ENCODE measurements around the gene UGT1A1.

UGT1A1 gene

GRCh38 chr2:233791151-233791882, 31.2 kb downstream of the UGT1A1 start:
- no peak for TF ChIP-seq CTCF (IDR thresholded peaks at IDR 0.05; ENCODE audit: low read depth, low read length)
- no peak for DNase-seq (ENCODE audit: low read depth in 2 of 2)

GRCh38 chr2:233791883-233792329, 31.8 kb downstream of the UGT1A1 start:
- DNase-seq (ENCODE audit: low read depth in 2 of 2): no peak
- no peak overlapping the region for H3K4me3 ChIP-seq (replicated peaks in 1 of 2; ENCODE audit: low read depth in 2 of 2, low read length in 2 of 2)
- TF ChIP-seq CTCF (IDR thresholded peaks at IDR 0.05; ENCODE audit: low read depth, low read length): no peak

More at GRCh38 chr2:233791151-233791882, 31.2 kb downstream of the UGT1A1 start:
- H3K4me3 ChIP-seq (replicated peaks in 1 of 2; ENCODE audit: low read depth in 2 of 2, low read length in 2 of 2): no peak overlapping the region

GRCh38 chr2:233792720-233793119, 32.6 kb downstream of the UGT1A1 start:
- no peak for DNase-seq (ENCODE audit: low read depth in 2 of 2)
- no peak overlapping the region for H3K4me3 ChIP-seq (replicated peaks in 1 of 2; ENCODE audit: low read depth in 2 of 2, low read length in 2 of 2)
- no peak for TF ChIP-seq CTCF (IDR thresholded peaks at IDR 0.05; ENCODE audit: low read depth, low read length)

GRCh38 chr2:233793465-233794127, 33.5 kb downstream of the UGT1A1 start:
- no peak for TF ChIP-seq CTCF (IDR thresholded peaks at IDR 0.05; ENCODE audit: low read depth, low read length)
- DNase-seq (ENCODE audit: low read depth in 2 of 2): no peak
- H3K4me3 ChIP-seq (replicated peaks in 1 of 2; ENCODE audit: low read depth in 2 of 2, low read length in 2 of 2): no peak overlapping the region

- no peak for TF ChIP-seq CTCF (IDR thresholded peaks at IDR 0.05; ENCODE audit: low read depth, low read length)
- no peak for DNase-seq (ENCODE audit: low read depth in 2 of 2)
These were observed 34.1 kb downstream of the UGT1A1 start for GRCh38 chr2:233794128-233794658.

GRCh38 chr2:233795735-233796171, 35.7 kb downstream of the UGT1A1 start:
- H3K4me3 ChIP-seq (replicated peaks in 1 of 2; ENCODE audit: low read depth in 2 of 2, low read length in 2 of 2): no peak overlapping the region
- no peak for DNase-seq (ENCODE audit: low read depth in 2 of 2)
- TF ChIP-seq CTCF (IDR thresholded peaks at IDR 0.05; ENCODE audit: low read depth, low read length): no peak

More at GRCh38 chr2:233794128-233794658, 34.1 kb downstream of the UGT1A1 start:
- H3K4me3 ChIP-seq (replicated peaks in 1 of 2; ENCODE audit: low read depth in 2 of 2, low read length in 2 of 2): no peak overlapping the region

Measured in cardiac fibroblast (primary cell).